GM12878 (cell line): ENCODE data around the gene CAPN7. TPM values are rescaled to one million over a fixed set of nuclear protein-coding genes. Genes with fewer than 3 reads are reported as not detected.

ENCODE experiments used
- NFXL1 ChIP-seq: fragments of 450-650 bp; IDR thresholded peaks from 2 replicates; pipeline ENCODE4 v1.6.1; 2017; ENCODE audit warnings: antibody characterized with exemption, mild to moderate bottlenecking, borderline replicate concordance
- RBBP5 ChIP-seq: fragments of 200-600 bp; sonication (generic); conservative IDR thresholded peaks from 2 replicates; pipeline ENCODE4 v1.6.1; 2016
- RCOR1 ChIP-seq: conservative IDR thresholded peaks from 2 replicates; pipeline ENCODE4 v1.6.1; 2012; ENCODE audit warnings: low read depth, low read length, improper control_type of control experiment
- ZNF687 ChIP-seq: fragments of 450-650 bp; IDR thresholded peaks from 2 replicates; pipeline ENCODE4 v1.6.1; 2017; ENCODE audit warnings: mild to moderate bottlenecking, moderate library complexity
- polyA plus RNA-seq, 11 experiments: library from polyadenylated mRNA; depleted of rRNA in 4 of 11; unstranded in 6 of 11; stranded (reverse) in 5 of 11; fragments of >200 nt; fragmentation: Nextera tagmentation in 4 of 11; fragmentation: Illumina TruSeq in 1 of 11; extraction: Ambion mirVana in 4 of 11; extraction: Trizol in 1 of 11; gene quantifications; 1 replicate in 1 of 11; 2 replicates in 10 of 11; pipeline versions ENCODE4 v1.2.1 to v1.2.3, GENCODE V29; 2011 to 2016; ENCODE audit warnings: inconsistent platforms in 2 of 11, missing spikeins in 2 of 11, low read depth in 1 of 11
- total RNA-seq, 4 experiments: library from RNA; depleted of rRNA in 3 of 4; stranded (reverse); fragments of >200 nt in 3 of 4; fragmentation: Illumina TruSeq in 1 of 4; extraction: Trizol in 1 of 4; gene quantifications; 2 replicates each; pipeline versions ENCODE4 v1.2.1 to v1.2.3, GENCODE V29; 2013 to 2021
- TF ChIP-seq, protein P1 (sequence below): fragments of 450-650 bp; formaldehyde crosslinking; IDR thresholded peaks from 2 replicates; pipeline ENCODE4 v1.4.0; 2020; ENCODE audit warnings: mild to moderate bottlenecking, moderate library complexity
- TF ChIP-seq, protein P2 (sequence below): IDR thresholded peaks from 2 replicates; pipeline ENCODE4 v1.6.1; 2012; ENCODE audit warnings: low read length, inconsistent platforms

The CAPN7 gene
- total and polyA plus RNA-seq, 10 of the 15 experiments (the other 5 are each of a cell fraction or from before 2014, with no cell fraction given) = 5.3 to 27.0 (median 18.2) TPM

GRCh38 chr3:15157441-15157840, 48.6 kb upstream of the CAPN7 start (continued):
- TF ChIP-seq ZNF687 = no peak
- TF ChIP-seq NFXL1 = no peak
- TF ChIP-seq, protein P1, sequence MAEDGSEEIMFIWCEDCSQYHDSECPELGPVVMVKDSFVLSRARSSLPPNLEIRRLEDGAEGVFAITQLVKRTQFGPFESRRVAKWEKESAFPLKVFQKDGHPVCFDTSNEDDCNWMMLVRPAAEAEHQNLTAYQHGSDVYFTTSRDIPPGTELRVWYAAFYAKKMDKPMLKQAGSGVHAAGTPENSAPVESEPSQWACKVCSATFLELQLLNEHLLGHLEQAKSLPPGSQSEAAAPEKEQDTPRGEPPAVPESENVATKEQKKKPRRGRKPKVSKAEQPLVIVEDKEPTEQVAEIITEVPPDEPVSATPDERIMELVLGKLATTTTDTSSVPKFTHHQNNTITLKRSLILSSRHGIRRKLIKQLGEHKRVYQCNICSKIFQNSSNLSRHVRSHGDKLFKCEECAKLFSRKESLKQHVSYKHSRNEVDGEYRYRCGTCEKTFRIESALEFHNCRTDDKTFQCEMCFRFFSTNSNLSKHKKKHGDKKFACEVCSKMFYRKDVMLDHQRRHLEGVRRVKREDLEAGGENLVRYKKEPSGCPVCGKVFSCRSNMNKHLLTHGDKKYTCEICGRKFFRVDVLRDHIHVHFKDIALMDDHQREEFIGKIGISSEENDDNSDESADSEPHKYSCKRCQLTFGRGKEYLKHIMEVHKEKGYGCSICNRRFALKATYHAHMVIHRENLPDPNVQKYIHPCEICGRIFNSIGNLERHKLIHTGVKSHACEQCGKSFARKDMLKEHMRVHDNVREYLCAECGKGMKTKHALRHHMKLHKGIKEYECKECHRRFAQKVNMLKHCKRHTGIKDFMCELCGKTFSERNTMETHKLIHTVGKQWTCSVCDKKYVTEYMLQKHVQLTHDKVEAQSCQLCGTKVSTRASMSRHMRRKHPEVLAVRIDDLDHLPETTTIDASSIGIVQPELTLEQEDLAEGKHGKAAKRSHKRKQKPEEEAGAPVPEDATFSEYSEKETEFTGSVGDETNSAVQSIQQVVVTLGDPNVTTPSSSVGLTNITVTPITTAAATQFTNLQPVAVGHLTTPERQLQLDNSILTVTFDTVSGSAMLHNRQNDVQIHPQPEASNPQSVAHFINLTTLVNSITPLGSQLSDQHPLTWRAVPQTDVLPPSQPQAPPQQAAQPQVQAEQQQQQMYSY (CRISPR knock-in tag) = no peak
- no peak for TF ChIP-seq RCOR1
- no peak for TF ChIP-seq RBBP5
- TF ChIP-seq, protein P2, sequence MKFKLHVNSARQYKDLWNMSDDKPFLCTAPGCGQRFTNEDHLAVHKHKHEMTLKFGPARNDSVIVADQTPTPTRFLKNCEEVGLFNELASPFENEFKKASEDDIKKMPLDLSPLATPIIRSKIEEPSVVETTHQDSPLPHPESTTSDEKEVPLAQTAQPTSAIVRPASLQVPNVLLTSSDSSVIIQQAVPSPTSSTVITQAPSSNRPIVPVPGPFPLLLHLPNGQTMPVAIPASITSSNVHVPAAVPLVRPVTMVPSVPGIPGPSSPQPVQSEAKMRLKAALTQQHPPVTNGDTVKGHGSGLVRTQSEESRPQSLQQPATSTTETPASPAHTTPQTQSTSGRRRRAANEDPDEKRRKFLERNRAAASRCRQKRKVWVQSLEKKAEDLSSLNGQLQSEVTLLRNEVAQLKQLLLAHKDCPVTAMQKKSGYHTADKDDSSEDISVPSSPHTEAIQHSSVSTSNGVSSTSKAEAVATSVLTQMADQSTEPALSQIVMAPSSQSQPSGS = no peak
